Measurements from ENCODE around the gene CITED2.

The CITED2 gene

GRCh38 chr6:139336488-139336887 lies 38.0 kb downstream of the CITED2 start:
- H3K4me3 ChIP-seq (ENCODE audit: low read depth, low read length): no peak overlapping the region
- ChIA-PET CTCF (no interaction called here), POLR2A (interaction anchor here (1.1 kb wide), 1 partner anchor 23 kb away, joined by 3 read pairs; no protein-coding TSS in a partner anchor)
- no peak overlapping the region for H3K27ac ChIP-seq (ENCODE audit: extremely low read depth, low read depth, low read length)
- no peaks in the 10 kb centered on the region for H3K9me3 ChIP-seq (ENCODE audit: control insufficient read depth, insufficient read depth, low read depth, low read length)
- TF ChIP-seq ZNF626 (tag by site-specific recombination; IDR thresholded peaks at IDR 0.05) (no peak), BCL11A (tag by site-specific recombination; IDR thresholded peaks at IDR 0.05; ENCODE audit: low read depth) (no peak), ZNF423 (tag by site-specific recombination; IDR thresholded peaks at IDR 0.05) (no peak), ZNF426 (tag by site-specific recombination; IDR thresholded peaks at IDR 0.05) (no peak), PRDM2 (tag by site-specific recombination; IDR thresholded peaks at IDR 0.05; ENCODE audit: borderline replicate concordance) (no peak), ZNF292 (tag by site-specific recombination; IDR thresholded peaks at IDR 0.05; ENCODE audit: borderline replicate concordance, low read depth) (no peak), ELK4 (IDR thresholded peaks at IDR 0.05; ENCODE audit: borderline replicate concordance, low read depth, low read length) (no peak)
- H3K36me3 ChIP-seq (ENCODE audit: control insufficient read depth in 2 of 2, insufficient read depth in 1 of 2, low read length in 2 of 2): no peaks in the 10 kb centered on the region
- no peaks in the 10 kb centered on the region for H3K4me1 ChIP-seq (ENCODE audit: control insufficient read depth, insufficient read depth, low read length)

- TF ChIP-seq ZIC2 (tag by site-specific recombination; IDR thresholded peaks at IDR 0.05) (no peak), ZNF549 (tag by site-specific recombination; IDR thresholded peaks at IDR 0.05) (no peak), ZNF747 (tag by site-specific recombination; IDR thresholded peaks at IDR 0.05) (no peak), ZFP41 (tag by site-specific recombination; IDR thresholded peaks at IDR 0.05; ENCODE audit: borderline replicate concordance) (no peak), ZNF707 (tag by site-specific recombination; IDR thresholded peaks at IDR 0.05) (no peak), ZBTB21 (tag by site-specific recombination; IDR thresholded peaks at IDR 0.05) (no peak), ZNF138 (tag by site-specific recombination; IDR thresholded peaks at IDR 0.05; ENCODE audit: borderline replicate concordance) (no peak), PRDM6 (tag by site-specific recombination; IDR thresholded peaks at IDR 0.05) (no peak), PRDM10 (tag by site-specific recombination; IDR thresholded peaks at IDR 0.05) (no peak)
- no peaks in the 10 kb centered on the region for H3K36me3 ChIP-seq (ENCODE audit: control insufficient read depth in 2 of 2, insufficient read depth in 1 of 2, low read length in 2 of 2)
- H3K4me1 ChIP-seq (ENCODE audit: control insufficient read depth, insufficient read depth, low read length): no peaks in the 10 kb centered on the region
- H3K9me3 ChIP-seq (ENCODE audit: control insufficient read depth, insufficient read depth, low read depth, low read length): no peaks in the 10 kb centered on the region
- ChIA-PET POLR2A (interaction anchor here (1.1 kb wide), 1 partner anchor 22 kb away, joined by 3 read pairs; no protein-coding TSS in a partner anchor), CTCF (no interaction called here)
- H3K4me3 ChIP-seq (ENCODE audit: low read depth, low read length): no peak overlapping the region
- no peak overlapping the region for H3K27ac ChIP-seq (ENCODE audit: extremely low read depth, low read depth, low read length)
These were observed 38.8 kb downstream of the CITED2 start for GRCh38 chr6:139335447-139336210.
